K562 (cell line): ENCODE measurements around the gene ZSCAN21. TPM values are rescaled to one million over a fixed set of nuclear protein-coding genes. Genes with fewer than 3 reads are reported as not detected.

Experiments used
- ELF1 ChIP-seq: fragments of 200-800 bp; sonication (Bioruptor generic); IDR thresholded peaks from 2 replicates; pipeline ENCODE4 v1.6.1; 2016; ENCODE audit warnings: missing genetic modification characterization, missing compliant biosample characterization
- FOXK2 ChIP-seq, 2 experiments: fragments of 450-650 bp; IDR thresholded peaks in 1 of 2; conservative IDR thresholded peaks in 1 of 2; 2 replicates each; pipeline ENCODE4 v1.6.1; 2016; ENCODE audit warnings: low read depth in 2 of 2, mild to moderate bottlenecking in 1 of 2
- GATAD2B ChIP-seq: fragments of 450-650 bp; IDR thresholded peaks from 2 replicates; pipeline ENCODE4 v1.6.1; 2017; ENCODE audit warnings: mild to moderate bottlenecking, borderline replicate concordance
- HDAC1 ChIP-seq, 2 experiments: fragments of 450-650 bp; IDR thresholded peaks; 2 replicates each; pipeline ENCODE4 v1.6.1; 2016 to 2017; ENCODE audit warnings: inconsistent platforms in 1 of 2, mild to moderate bottlenecking in 1 of 2, moderate library complexity in 1 of 2
- MEF2A ChIP-seq: IDR thresholded peaks from 2 replicates; pipeline ENCODE4 v1.6.1; 2011; ENCODE audit warnings: low read depth, mild to moderate bottlenecking, low read length, moderate library complexity; ENCODE audit not compliant: control insufficient read depth
- PCBP1 ChIP-seq: fragments of 200-400 bp; formaldehyde crosslinking; IDR thresholded peaks from 2 replicates; pipeline ENCODE4 v1.6.1; 2018; ENCODE audit warnings: mild to moderate bottlenecking, low read depth, low read length; ENCODE audit not compliant: poor library complexity, severe bottlenecking
- POLR2B ChIP-seq: fragments of 450-650 bp; IDR thresholded peaks from 2 replicates; pipeline ENCODE4 v1.6.1; 2018; ENCODE audit warnings: low read depth; ENCODE audit not compliant: partially characterized antibody
- RBM25 ChIP-seq: fragments of 200-400 bp; formaldehyde crosslinking; IDR thresholded peaks from 2 replicates; pipeline ENCODE4 v1.6.1; 2018; ENCODE audit warnings: low read length, low read depth, moderate library complexity; ENCODE audit not compliant: severe bottlenecking
- SMAD1 ChIP-seq: fragments of 150-350 bp; IDR thresholded peaks from 2 replicates; pipeline ENCODE4 v1.6.1; 2014; ENCODE audit warnings: low read length, low read depth; ENCODE audit not compliant: partially characterized antibody
- SMAD4 ChIP-seq: fragments of 250-450 bp; sonication (Bioruptor Pico); conservative IDR thresholded peaks from 2 replicates; pipeline ENCODE4 v1.8.0; 2021; ENCODE audit warnings: inconsistent platforms, mild to moderate bottlenecking, moderate library complexity
- SMARCA4 ChIP-seq: fragments of 450-650 bp; IDR thresholded peaks from 2 replicates; pipeline ENCODE4 v1.6.1; 2016
- SMC3 ChIP-seq: conservative IDR thresholded peaks from 2 replicates; pipeline ENCODE4 v1.6.1; 2011; ENCODE audit warnings: low read depth, low read length, improper control_type of control experiment; ENCODE audit not compliant: insufficient read depth
- TAF9B ChIP-seq: fragments of 450-650 bp; IDR thresholded peaks from 2 replicates; pipeline ENCODE4 v1.6.1; 2018; ENCODE audit warnings: mild to moderate bottlenecking; ENCODE audit not compliant: partially characterized antibody
- XRCC4 ChIP-seq: IDR thresholded peaks from one replicate; pipeline ENCODE4 v1.6.1; 2011; ENCODE audit not compliant: insufficient read depth, insufficient read length; ENCODE audit errors: extremely low read depth
- ZKSCAN1 ChIP-seq: fragments of 150-350 bp; IDR thresholded peaks from 2 replicates; pipeline ENCODE4 v1.6.1; 2016; ENCODE audit warnings: low read depth, low read length
- ZNF274 ChIP-seq: IDR thresholded peaks from 2 replicates; pipeline ENCODE4 v1.6.1; 2011; ENCODE audit warnings: low read depth, mild to moderate bottlenecking, low read length, moderate library complexity, borderline replicate concordance
- ZNF41 ChIP-seq: fragments of 250-450 bp; sonication (Bioruptor Pico); conservative IDR thresholded peaks from 2 replicates; pipeline ENCODE4 v1.4.0; 2020; ENCODE audit warnings: mild to moderate bottlenecking
- ZNF695 ChIP-seq: fragments of 450-650 bp; formaldehyde crosslinking; IDR thresholded peaks from 2 replicates; pipeline ENCODE4 v1.4.0; 2020; ENCODE audit warnings: mild to moderate bottlenecking, moderate library complexity
- polyA plus RNA-seq, 8 experiments: library from polyadenylated mRNA; depleted of rRNA in 4 of 8; stranded (reverse) in 5 of 8; unstranded in 3 of 8; fragments of >200 nt; fragmentation: Nextera tagmentation in 2 of 8; fragmentation: Illumina TruSeq in 1 of 8; extraction: Ambion mirVana in 2 of 8; extraction: Trizol in 1 of 8; gene quantifications; 2 replicates each; pipeline versions ENCODE4 v1.2.1 to v1.2.3, GENCODE V29; 2011 to 2014; ENCODE audit warnings: inconsistent platforms in 1 of 8, missing spikeins in 1 of 8
- total RNA-seq, 7 experiments: library from RNA; depleted of rRNA in 6 of 7; stranded (reverse); fragments of >200 nt in 6 of 7; fragmentation: Illumina TruSeq in 2 of 7; extraction: Trizol in 2 of 7; gene quantifications; 2 replicates each; pipeline versions ENCODE4 v1.2.1 to v1.2.3, GENCODE V29; 2011 to 2021; ENCODE audit warnings: low replicate concordance in 1 of 7
- TF ChIP-seq, protein P1 (sequence below): sonication (generic); formaldehyde crosslinking; IDR thresholded peaks from 2 replicates; pipeline ENCODE4 v1.8.0; 2022; ENCODE audit warnings: mild to moderate bottlenecking, missing genetic modification reagents
- TF ChIP-seq, protein P2 (sequence below): fragments of 450-650 bp; formaldehyde crosslinking; IDR thresholded peaks from 2 replicates; pipeline ENCODE4 v1.4.0; 2020; ENCODE audit warnings: mild to moderate bottlenecking, mixed read lengths
- TF ChIP-seq, protein P3 (sequence below): IDR thresholded peaks from 2 replicates; pipeline ENCODE4 v1.6.1; 2014; ENCODE audit warnings: antibody characterized with exemption

The ZSCAN21 gene
- total and polyA plus RNA-seq, 9 of the 15 experiments (the other 6 are each of a cell fraction or from before 2014, with no cell fraction given): 5.9 to 15.5 (median 13.2) TPM

DNA sequence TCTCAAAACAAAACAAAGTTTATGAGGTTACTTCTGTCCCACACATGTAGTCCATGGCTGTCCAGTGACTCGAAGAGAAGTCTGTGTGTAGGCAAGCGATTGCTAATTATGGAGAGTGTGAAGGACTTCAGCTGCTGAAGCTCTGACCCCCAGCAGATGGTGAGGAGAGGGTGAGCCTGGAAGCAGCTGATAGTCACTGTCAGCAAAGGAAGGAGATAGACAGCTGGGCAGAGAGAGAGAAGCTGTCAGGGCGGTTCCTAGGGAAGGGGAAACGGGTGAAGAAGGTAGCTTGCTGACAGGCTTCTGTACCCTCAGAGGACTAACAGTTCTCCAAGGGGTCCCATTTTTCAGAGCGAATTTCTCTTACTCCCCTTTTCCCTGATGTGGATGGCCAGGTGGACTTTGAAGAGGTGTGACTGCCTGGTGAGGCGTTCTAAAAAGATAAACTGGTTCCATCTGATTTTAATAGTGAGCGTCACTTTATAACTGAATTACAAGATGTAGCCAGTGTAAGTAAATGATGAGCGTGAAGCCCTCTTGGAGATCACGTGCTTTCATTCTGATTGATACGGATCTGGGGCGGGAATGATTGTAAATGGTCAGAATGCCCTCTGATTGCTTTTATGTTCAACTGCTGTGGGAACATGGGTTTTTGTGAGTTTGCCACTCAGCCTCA lies 12.1 kb downstream of the ZSCAN21 start (continued):
- TF ChIP-seq HDAC1 (IDR thresholded peaks at IDR 0.05): 0 out of 4 replicates have a peak, but pooled peaks of 1 of the 2 experiments have one; percentile 62
- TF ChIP-seq ZKSCAN1: no peak
- TF ChIP-seq ZNF41 (CRISPR knock-in tag): no peak
- no peak for TF ChIP-seq ZNF695
- TF ChIP-seq, protein P1, sequence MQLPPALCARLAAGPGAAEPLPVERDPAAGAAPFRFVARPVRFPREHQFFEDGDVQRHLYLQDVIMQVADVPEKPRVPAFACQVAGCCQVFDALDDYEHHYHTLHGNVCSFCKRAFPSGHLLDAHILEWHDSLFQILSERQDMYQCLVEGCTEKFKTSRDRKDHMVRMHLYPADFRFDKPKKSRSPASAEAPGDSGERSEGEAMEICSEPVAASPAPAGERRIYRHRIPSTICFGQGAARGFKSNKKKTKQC (CRISPR knock-in tag): no peak
- TF ChIP-seq SMC3: no peak
- TF ChIP-seq ELF1: no peak
- no peak for TF ChIP-seq ZNF274
- TF ChIP-seq, protein P2, sequence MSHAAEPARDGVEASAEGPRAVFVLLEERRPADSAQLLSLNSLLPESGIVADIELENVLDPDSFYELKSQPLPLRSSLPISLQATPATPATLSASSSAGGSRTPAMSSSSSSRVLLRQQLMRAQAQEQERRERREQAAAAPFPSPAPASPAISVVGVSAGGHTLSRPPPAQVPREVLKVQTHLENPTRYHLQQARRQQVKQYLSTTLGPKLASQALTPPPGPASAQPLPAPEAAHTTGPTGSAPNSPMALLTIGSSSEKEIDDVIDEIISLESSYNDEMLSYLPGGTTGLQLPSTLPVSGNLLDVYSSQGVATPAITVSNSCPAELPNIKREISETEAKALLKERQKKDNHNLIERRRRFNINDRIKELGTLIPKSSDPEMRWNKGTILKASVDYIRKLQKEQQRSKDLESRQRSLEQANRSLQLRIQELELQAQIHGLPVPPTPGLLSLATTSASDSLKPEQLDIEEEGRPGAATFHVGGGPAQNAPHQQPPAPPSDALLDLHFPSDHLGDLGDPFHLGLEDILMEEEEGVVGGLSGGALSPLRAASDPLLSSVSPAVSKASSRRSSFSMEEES (CRISPR knock-in tag): no peak
- TF ChIP-seq PCBP1: no peak
- TF ChIP-seq SMARCA4: no peak
- TF ChIP-seq, protein P3, sequence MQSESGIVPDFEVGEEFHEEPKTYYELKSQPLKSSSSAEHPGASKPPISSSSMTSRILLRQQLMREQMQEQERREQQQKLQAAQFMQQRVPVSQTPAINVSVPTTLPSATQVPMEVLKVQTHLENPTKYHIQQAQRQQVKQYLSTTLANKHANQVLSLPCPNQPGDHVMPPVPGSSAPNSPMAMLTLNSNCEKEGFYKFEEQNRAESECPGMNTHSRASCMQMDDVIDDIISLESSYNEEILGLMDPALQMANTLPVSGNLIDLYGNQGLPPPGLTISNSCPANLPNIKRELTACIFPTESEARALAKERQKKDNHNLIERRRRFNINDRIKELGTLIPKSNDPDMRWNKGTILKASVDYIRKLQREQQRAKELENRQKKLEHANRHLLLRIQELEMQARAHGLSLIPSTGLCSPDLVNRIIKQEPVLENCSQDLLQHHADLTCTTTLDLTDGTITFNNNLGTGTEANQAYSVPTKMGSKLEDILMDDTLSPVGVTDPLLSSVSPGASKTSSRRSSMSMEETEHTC: no peak
- TF ChIP-seq POLR2B: no peak
- TF ChIP-seq RBM25: no peak
- TF ChIP-seq MEF2A: no peak
- TF ChIP-seq FOXK2 (conservative IDR thresholded peaks at IDR 0.05 in 1 of 2, IDR thresholded peaks at IDR 0.05 in 1 of 2; ENCODE audit: low read depth in 2 of 2): no peak
- TF ChIP-seq XRCC4: no peak
- TF ChIP-seq SMAD4 (CRISPR knock-in tag): 0 out of 2 replicates have a peak, but pooled peaks have one; percentile 33
- no peak for TF ChIP-seq GATAD2B
- TF ChIP-seq SMAD1: no peak
- peak; percentile 91 for TF ChIP-seq TAF9B
